HFF-Myc (cell line): ENCODE data around the gene ZNFX1.

Experiments
- DNase-seq: peaks from one replicate; pipeline ENCODE4 v3.0.0-alpha.2; 2011; ENCODE audit warnings: low read depth; ENCODE audit errors: extremely low read depth
- H3K4me3 ChIP-seq: replicated peaks from 2 replicates; pipeline ENCODE4 v1.5.1; 2011; ENCODE audit warnings: low read depth, mild to moderate bottlenecking, control low read depth, low read length
- CTCF ChIP-seq: IDR thresholded peaks from 2 replicates; pipeline ENCODE4 v1.5.1; 2012; ENCODE audit warnings: mild to moderate bottlenecking, low read depth, low read length, control low read depth; ENCODE audit errors: missing control alignments

ZNFX1 gene

DNA sequence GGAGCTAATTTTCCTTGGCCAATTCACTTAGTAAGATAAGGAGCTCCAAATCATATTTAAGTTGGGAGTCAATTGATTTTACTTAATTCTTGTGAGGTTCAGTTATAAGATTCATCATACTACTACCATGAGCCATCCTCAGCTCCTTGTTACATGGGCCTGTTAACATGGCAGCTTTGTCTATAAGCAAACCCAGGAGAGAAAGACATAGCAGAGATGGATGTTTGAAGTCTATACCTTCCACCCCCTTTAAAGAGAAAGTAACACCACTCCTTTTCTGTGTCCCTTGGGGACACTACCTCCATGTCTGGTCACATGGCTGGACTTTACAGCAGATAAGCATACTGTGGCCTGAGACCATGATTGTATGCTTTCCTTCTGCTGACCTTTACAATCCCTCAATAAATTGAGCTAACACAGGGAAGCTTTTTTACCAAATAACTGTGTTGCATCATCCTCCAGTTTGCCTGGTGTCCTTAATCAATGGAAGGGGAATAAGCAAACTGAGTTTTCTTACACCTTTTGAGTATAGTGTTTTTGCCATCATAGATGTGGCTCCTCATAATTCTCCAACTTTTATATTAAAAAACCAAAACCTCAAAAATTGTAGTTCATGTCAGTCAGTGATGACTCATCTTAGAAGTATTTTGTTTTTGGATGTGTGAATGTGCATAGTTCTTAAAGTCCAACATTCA lies 9.8 kb upstream of the ZNFX1 start:
- TF ChIP-seq CTCF: no peak
- peak overlapping the region; percentile 99 for H3K4me3 ChIP-seq

DNA sequence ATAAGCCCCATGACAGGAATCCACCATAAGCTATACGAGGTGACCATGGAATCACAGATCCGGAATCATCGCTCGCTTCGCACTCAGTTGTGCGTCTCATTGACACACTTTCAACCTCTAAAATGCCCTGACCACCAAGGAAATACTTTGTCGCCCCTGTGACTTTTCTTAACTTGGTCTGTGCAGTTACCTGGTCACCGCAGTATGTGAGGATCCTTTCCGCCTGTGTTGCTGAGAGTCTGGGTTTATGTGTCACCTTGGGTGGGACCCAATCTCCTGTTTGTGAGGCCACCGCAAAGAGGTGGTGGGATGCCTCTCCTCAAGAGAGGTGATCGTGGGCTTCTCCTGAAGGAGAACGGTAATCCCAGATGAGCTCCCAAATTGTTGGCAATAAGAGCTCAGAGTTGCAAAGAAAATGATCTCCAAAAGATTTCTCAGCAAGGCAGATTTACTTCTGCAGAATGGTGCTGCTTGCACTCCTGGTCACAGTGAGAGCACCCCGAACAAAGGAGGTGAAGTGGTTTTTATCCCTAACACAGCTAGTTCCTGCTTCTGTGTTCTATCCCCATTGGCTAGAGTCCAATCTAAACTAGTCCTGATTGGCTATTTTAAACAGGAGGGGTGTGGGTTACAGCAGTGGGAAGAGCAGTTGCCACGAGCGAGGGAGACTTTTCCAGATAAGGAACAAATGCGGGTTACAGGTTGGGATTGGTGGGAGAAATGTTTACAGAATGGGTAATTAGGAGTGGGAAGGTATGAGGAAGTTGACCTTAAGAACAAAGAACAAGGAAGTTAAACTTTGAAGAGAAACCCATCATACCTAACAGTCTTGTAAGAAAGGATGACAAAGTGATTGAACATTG lies 9.1 kb upstream of the ZNFX1 start:
- no peak for TF ChIP-seq CTCF
- peak overlapping the region; percentile 99 for H3K4me3 ChIP-seq
- no peak for DNase-seq

More for the DNA sequence above, 9.8 kb upstream of the ZNFX1 start:
- DNase-seq: no peak

DNA sequence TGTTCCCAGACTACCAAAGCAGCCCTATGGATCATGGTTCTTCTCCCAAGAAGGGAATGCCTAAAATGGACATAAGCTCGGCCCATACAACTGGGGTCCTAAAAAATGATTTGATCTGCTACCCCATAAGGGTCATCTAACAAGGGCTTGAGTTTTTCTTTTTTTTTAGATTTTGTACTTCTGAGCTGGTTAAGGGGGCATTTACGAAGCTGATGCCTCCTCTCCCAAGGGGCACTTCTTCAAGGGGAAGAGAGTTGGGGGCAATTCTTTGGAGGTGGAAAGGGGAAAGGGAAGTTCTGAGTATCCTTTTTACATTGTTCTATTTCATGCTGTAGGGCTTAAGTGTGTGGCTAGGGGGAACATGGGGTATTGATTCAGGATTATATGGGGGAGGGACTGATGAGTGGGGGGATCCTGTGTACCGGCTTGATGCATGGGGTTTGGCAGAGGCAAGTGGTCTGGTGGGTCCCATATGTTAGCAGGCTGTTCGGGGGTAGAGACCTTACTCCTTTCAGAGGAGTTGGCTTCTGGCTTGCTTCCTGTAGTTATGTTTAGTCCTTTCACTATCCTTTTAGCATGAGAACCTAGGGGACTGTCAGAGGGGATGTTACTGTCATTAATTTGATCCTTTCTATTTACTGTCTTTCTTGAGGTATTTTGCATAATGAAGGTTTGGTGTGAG lies 8.1 kb upstream of the ZNFX1 start:
- TF ChIP-seq CTCF: no peak
- DNase-seq: no peak

DNA sequence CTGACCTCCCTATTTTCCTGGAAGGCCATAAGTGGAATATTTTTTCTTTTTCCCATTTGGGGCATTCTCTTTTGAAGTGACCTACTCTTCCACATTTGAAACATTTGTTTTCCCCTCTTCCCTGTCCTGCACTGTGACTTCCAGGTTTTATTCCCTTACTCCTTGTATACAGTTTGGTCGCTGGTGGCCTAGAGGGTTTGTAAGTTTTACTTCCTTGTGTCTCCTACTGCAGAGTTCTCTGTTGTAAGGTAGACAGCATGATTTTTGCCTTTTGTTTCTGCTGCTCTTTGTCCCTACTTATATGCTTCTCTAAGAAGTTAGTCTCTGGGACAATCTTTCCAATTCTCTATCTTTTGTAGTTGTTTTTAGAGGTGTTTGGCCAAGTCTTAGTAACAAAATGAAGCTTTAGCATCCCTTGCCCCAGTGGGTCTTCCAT lies 7.4 kb upstream of the ZNFX1 start:
- TF ChIP-seq CTCF: no peak
- peak overlapping the region; percentile 99 for H3K4me3 ChIP-seq
- DNase-seq: no peak

More for the DNA sequence above, 8.1 kb upstream of the ZNFX1 start:
- H3K4me3 ChIP-seq: peak overlapping the region; percentile 99

DNA sequence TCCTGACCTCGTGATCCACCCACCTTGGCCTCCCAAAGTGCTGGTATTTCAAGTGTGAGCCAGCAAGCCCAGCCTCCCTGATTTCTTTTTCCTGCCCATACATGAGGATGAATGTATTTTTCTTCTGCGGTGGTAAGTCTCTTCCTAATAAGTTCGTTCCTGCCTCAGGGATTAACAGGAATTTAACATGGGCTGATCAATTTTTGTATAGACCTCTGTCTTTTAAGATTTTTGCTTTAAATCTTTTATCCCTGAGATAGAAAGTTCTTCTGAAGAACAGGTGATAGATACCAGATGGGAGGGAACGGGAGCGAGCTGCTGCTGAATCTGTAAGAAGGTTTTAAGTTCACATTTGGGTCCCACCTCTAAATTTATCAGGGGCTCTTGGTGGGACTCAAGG lies 7.0 kb upstream of the ZNFX1 start:
- H3K4me3 ChIP-seq: peak overlapping the region; percentile 99
- DNase-seq: no peak
- TF ChIP-seq CTCF: no peak

DNA sequence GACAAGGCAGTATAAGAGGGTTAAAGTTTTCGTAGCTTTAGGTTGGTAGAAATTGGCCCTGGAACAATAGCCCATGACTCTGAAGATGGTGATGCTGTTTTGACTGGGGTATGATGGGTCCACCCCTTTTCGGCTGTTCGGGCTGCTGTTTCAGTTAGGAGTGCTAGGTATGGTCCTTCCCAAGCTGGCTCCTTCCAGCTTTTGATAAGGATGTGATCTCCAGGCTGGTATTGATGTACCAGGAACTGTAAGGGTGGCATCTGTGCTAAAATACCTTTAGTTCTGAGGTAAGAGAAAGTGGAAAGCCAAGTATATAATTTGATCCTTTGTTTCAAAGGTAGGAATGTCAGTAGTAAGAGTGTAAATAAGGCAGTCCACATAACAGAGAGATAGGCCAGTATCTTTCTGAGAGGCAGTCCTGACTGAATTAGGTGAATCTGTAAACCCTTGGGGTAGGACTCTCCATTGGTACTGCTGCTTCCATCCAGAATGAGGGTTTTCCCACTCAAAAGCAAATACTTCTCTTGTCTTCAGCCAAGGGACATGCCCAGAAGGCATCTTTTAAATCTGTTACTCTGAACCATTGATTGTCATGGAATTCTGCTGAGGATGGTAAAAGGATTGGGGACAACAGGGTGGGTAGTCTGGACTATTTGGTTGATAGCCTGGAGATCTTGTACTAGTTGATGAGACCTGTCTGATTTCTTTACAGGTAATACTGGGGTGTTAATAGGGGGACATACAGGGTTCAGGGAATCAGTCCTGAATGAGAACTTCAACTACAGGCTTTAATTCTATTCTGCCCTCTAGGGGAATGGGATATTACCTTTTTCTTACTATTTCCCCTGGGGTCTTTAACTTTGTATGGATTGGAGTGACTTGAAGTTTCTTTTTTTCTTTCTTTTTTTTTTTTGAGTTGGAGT lies 6.1 kb upstream of the ZNFX1 start:
- H3K4me3 ChIP-seq: peak overlapping the region; percentile 99
- DNase-seq: no peak

More for the DNA sequence above, 6.1 kb upstream of the ZNFX1 start:
- no peak for TF ChIP-seq CTCF
